GM18520 (cell line): ENCODE measurements around the gene ADGRV1.
"Not testable (repeated sequence)": the region's sequence is repeated elsewhere in the genome, so short reads cannot be mapped to it uniquely, and the experiment has no call there.

Source experiments
- ATAC-seq: cut with Tn5 transposase; IDR thresholded peaks from one replicate; pipeline ENCODE4 v1.9.1; 2021; ENCODE audit not compliant: unreplicated experiment

ADGRV1 gene

DNA sequence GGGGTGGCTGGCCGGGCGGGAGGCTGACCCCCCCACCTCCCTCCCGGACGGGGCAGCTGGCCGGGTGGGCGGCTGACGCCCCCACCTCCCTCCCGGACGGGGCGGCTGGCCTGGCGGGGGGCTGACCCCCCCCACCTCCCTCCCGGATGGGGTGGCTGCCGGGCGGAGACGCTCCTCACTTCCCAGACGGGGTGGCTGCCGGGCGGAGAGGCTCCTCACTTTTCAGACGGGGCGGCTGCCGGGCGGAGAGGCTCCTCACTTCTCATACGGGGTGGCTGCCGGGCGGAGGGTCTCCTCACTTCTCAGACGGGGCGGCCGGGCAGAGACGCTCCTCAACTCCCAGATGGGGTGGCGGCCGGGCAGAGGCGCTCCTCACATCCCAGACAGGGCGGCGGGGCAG is 37.2 kb downstream of the ADGRV1 start:
- not testable (repeated sequence) for ATAC-seq

DNA sequence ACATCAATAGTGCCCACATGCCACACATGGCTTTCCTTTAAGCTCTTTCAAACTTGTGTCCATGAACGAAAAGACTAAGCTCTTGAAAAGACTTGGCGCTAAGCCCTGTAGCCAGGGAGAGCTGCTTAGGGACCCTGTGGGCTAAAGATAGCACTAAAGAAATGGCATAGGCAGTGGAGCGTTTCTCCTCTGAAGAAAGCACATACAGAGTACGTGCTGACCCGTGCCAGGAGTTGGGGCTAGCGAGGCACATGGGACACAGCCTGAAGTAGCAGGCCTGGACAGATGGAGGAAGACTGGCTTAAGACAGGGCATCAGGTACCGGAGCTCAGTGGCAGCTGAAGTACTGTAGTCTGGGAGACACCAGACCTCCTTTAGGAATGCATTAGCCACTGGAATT is 39.7 kb downstream of the ADGRV1 start:
- ATAC-seq = no peak

DNA sequence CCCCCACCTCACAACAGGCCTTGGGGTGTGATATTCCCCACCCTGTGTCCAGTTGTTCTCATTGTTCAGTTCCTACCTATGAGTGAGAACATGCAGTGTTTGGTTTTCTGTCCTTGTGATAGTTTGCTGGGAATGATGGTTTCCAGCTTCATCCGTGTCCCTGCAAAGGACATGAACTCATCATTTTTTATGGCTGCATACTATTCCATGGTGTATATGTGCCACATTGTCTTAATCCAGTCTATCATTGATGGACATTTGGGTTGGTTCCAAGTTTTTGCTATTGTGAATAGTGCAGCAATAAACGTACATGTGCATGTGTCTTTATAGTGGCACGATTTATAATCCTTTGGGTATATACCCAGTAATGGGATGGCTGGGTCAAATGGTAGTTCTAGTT is 41.7 kb downstream of the ADGRV1 start:
- not testable (repeated sequence) for ATAC-seq

DNA sequence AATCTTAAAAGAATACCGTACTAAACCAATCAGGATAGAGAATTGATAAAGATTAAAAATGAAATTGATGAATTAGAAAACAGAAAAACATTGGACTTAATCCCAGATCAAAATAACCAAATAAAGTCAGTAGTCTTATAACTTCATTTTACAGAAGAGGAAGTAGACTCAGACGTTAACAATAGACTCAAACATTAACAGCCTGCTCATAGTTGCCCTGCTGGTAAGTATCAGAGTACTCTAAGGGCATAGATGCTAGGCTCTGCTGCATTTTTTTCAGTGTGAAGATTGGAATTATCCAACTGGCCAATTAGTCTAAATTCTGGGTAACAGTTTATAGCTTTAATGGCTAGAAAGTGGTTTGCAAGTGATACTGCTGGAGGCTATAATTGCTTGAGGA is 42.9 kb downstream of the ADGRV1 start:
- ATAC-seq = no peak

DNA sequence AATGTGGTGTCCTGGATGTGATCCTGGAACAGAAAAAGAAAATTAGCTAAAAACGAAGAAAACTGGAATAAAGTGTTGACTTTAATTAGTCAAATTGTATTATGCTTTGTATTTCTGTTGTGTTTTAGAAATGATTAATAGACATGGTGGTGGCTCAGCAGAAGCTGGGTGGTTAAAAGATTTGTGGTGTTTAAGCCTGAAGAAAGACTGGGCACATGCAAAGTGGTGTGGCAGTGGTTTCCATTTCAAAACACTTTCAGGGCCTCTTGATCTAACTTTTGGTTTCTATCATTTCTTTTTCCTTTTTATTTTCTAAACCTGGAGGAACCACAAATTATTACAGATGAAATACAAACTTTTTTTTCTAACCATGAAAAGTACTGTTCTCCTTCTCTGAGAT is 44.1 kb downstream of the ADGRV1 start:
- ATAC-seq = peak; percentile 68

DNA sequence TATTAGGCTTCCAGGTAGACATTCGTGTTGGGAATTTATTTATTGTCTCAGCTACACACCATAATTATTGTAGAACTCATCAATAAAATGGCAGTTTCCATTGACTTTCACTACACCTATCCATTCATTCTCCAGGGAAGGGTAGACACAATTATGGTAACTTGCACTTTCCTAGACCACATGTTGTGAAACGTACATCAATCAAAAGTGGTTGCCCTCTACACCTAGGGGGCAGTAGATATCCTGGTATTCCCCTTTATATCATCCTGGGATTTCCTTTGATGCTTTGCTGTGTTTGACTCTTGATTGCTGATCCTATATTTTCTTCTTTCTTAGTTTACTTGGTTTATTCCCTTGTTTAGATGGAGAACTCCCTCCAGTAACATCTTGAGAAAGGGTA is 47.9 kb downstream of the ADGRV1 start:
- no peak for ATAC-seq

DNA sequence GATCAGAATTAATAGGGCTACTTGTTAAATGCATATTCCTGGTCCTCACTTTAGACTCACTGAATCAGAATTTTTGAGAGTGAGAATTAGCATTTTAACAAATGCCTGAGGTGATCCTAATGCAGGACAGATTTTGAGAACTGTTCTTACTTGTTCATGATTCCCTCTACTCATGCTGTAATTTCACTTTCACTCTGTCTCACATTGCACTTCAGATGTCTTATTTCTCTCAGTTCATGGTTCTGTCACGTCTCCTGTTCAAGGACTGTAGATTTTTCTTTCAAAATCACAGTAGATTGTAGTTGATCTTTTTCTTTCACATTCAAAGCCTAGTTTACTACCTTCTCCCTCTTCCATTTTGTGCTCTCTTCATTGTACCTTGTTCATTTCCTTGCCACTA is 54.3 kb downstream of the ADGRV1 start:
- ATAC-seq = peak; percentile 98

DNA sequence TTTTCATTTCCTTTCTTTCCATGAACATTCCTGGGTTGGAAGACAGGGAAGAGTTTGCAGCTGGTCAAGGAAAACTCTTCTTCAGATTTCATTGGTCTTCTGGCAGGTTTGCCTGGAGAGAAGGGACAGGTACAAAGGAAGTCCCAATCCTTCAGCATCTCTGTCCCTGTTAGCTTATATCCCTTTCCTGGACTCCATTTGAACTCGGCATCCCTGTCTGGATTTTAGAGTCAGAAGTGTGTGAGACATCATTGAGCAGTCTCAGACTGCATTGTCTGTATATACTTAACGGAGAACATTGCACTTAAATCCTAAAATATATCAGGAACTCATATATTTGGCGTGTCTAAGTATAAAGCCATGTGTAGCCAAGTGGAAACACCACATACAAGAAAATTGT is 54.9 kb downstream of the ADGRV1 start:
- no peak for ATAC-seq

DNA sequence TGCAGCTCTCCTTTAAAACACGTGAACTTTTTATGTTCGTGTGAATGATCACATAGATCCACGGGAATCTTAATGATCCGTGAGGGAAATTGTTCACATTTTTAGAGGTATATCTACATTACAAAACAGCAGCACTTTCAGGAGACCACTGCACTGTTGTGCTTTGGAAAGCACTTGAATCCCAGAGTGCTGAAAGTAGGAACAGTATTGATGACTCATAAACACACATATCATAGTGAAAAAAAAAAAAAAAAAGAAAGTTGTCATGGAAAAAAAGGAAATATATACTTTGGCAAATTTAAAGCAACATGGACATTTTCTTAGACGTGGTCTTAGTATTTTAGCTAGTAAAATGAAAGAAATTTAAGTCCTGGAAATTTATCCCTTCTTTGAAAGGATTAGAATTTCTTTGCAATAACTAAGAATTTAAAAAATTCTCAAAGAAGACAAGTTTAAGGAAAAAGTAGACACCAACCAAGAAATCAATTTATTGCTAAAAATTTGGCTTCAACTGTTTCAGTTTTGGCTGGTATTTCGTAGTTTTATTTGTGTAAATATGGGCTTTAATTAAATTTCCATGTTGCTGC is 55.4 kb downstream of the ADGRV1 start:
- ATAC-seq = no peak

DNA sequence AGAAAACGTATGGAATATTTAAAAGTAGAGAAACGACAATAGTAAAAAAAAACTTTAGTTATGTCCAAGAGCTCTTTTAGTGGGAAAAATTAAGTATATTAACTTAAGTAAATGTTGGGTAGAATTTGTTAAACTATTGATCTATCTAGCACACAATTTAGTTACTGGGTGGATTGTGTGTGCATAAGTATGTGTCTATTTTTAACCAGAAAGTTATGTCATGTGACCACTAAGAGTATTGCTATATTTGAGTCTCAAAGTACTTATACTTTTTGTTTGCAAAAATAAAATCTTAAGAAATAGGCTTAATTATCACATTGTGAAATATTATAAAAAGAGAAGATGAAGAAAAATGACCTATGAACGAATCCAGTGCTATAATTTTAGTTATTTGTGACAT is 56.8 kb downstream of the ADGRV1 start:
- ATAC-seq = no peak

DNA sequence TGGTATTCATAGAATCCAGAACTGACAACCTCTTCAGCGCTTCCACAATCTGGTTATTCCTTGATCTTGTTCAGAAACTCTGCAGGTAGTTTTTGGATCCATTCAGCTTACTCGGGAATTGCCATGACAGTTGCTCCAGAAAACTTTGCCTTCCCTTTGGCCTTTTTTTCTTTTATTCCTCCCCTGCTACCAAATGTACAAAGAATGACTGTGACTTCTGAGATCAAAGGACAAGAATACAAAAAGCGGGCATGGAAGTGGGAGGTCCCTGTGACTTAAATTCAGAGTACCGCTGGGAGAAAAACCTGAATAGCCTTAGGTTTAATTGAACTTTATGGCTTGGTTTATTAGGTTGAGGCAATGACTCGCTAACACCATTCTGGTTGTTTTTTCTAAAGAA is 59.5 kb downstream of the ADGRV1 start:
- no peak for ATAC-seq

DNA sequence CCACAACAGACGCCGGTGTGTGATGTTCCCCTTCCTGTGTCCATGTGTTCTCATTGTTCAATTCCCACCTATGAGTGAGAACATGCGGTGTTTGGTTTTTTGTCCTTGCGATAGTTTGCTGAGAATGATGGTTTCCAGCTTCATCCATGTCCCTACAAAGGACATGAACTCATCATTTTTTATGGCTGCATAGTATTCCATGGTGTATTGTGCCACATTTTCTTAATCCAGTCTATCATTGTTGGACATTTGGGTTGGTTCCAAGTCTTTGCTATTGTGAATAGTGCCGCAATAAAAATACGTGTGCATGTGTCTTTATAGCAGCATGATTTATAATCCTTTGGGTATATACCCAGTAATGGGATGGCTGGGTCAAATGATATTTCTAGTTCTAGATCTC is 61.2 kb downstream of the ADGRV1 start:
- not testable (repeated sequence) for ATAC-seq

DNA sequence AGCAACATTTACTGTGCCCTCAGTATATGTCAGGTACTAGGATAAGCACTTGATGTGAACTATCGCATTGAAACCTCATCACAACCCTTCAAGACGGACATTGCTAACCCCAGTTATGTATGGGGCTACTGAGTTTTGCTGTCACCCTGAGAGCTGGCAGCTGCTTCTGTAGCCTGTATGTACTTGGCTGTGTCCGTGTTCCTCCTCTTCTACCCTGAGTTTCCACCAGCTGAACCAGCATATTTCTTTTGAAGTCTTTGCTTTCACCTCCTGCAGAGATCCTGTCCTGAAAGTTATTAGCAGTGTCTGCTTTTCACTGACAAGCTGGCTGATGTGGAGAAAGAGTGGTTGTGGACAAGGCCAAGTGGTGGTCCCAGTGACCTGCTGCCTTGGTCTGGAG is 63.3 kb downstream of the ADGRV1 start:
- ATAC-seq = no peak

DNA sequence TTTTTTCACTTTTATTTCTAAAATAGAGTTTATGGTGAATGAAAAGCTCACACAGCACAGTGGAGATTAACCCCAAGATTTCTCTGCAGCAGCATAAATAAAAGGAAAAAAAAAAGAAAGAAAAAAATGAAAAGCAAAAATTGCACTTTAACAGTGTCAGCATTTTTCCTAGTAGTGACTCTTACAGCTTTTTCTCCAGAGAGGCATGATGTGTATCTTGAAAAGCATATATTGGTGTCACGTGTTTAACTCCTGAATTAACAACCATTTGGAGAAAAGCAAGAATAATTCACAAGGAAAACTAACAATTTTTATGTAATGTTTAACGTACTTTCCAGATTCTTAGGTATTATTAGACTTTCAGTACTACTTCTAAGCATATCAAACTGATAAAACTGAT is 67.9 kb downstream of the ADGRV1 start:
- ATAC-seq = no peak

DNA sequence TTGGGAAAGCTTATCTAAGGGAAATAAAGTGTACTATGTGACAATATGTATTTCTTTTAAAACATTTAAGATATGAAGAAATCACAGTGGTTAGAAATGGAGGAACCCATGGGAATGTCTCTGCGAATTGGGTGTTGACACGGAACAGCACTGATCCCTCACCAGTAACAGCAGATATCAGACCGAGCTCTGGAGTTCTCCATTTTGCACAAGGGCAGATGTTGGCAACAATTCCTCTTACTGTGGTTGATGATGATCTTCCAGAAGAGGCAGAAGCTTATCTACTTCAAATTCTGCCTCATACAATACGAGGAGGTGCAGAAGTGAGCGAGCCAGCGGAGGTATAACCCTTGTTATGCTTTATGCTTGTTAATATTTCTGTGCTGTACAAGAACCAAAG is 69.9 kb downstream of the ADGRV1 start:
- ATAC-seq = no peak

DNA sequence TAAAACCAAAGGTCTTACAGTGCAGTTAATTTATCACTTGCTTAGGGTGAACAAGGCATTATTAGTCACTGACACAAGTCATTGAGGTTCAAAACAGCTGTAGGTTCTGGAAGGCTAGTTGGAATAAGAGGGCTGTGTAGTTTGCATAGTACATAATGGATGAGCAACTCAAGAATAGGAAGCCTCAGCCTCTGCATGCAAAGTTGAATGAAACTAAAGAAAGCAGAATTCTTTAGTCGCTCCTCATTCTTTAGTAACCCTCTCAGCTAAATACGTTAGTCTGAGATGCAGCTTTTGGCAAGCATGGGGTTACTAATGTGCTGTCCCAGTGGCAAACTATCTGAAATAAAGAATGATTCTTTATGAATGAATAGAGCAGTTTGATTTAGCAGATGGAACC is 74.2 kb downstream of the ADGRV1 start:
- no peak for ATAC-seq

DNA sequence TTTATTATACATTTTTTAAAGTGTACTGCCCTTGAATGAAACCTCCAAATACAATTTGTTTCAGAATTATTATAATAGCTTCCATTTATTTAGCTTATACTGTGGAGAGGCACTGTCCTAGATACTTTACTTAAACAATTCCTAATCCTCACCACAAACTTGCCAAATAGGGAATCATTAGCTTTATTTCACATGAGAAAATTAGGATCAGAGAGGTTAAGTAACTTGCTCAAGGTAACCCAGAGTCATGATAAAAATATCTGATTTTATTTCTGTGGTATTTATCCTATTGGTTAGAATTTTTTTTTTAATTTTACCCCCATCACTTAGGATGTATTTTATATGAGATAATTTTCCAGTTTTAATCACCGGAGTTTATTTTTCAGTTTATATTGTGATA is 78.4 kb downstream of the ADGRV1 start:
- ATAC-seq = no peak

DNA sequence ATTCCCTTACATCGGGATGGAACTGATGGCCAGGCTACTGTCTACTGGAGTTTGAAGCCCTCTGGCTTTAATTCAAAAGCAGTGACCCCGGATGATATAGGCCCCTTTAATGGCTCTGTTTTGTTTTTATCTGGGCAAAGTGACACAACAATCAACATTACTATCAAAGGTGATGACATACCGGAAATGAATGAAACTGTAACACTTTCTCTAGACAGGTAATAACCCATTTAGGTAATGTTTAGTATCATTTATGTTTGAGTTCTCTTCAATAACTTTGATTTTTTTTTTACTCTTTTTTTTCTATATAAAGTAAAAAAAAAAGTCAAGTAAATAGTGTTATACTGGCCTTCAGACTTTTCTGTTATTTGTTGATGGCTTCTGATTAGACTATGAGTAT is 79.1 kb downstream of the ADGRV1 start:
- no peak for ATAC-seq

DNA sequence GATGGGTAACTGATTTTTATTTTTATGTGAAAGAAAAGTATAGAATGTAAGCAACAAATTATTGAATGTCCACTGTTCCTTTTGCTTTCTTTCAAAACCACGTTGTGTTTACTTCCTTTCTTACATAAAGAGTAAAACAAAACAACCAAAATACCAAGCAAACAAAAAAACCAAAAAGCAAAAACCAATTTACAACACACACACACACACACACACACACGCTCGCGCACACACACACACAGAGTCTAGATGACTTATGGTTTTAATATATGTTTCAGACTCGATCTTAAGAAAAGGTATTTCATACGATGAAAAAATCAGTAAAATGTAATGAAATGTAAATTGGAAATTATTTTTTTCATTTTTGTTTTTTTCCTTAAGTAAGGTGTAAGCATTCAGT is 80.3 kb downstream of the ADGRV1 start:
- ATAC-seq = no peak

DNA sequence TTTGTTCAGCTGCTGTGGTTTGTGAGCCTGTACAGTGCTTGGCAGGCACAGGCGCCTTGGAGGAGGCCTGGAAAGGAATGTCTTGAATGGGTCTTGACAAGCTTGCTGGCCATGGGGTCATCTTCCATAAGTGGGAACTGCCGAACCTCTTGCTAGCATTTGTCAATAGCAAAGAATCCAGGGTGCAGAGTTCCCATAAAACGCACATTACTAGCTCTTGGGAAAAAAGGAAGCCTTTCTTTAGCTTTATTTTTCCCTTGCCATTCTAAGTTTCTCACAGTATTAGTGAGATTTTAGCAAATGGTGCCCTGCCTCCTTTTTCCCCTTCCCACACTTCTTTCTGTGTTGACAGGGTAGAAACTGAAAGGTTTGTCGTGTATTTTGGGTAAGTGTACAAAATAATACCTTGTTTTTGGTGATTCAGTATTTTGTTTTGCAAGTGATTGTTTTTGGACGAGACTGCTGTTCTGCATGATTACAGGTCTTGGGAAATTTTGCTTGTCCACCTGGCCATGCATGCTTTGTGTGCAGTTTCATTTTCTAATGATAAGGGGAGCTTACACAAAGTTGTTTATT is 82.0 kb downstream of the ADGRV1 start:
- peak; percentile 37 for ATAC-seq

DNA sequence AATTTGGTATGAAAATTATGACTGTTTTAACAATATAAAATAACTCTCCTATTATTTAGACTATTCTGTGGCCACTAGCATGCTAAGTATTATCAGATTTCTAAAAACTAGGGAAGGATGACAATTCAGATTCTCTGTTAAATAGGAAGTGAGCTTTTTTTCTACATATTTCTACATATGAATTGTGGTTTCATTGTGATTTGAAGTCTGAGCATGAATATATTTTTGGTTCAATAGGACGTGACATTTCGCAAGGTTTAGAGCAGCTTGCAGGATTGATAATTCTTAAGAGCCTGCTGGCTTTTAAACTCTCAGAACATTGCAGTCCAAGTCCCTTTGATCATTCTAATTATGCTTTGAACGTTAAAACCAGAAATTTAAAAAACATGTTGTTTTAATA is 82.9 kb downstream of the ADGRV1 start:
- no peak for ATAC-seq

DNA sequence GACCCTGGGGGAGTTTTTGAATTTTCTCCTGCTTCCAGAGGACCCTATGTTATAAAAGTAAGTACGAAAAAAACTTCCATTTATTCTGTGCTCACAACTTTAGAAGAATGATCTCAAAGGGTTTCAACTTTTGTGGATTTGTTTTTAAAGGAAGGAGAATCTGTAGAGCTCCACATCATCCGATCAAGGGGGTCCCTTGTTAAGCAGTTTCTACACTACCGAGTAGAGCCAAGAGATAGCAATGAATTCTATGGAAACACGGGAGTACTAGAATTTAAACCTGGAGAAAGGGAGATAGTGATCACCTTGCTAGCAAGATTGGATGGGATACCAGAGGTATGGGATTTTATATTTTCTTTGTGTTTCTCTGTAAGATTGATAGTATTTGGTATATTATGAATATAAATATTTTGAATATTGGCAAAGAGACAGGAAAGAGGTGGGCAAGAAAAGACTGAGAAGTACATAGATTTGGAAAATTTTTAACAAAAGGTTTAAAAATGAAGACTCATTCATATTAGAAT is 84.2 kb downstream of the ADGRV1 start:
- no peak for ATAC-seq

DNA sequence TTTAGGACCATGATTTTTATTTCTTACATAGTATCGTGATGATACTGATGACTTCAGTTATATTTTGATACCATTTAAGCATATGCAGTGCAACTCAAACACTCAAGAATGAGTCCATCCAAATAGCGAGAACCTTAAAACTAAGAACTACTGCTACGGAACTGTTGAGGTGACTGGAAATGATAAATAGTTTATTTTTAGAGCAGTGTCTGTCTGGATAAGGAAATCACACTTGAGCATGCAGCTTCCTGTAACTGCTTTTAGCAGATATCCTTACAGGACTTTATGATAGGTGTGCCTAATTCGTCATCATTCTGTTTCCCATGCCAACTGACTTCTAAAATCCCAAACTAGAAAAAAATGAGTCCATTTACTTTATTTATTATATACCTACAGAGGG is 85.5 kb downstream of the ADGRV1 start:
- no peak for ATAC-seq
